HUDEP-2 (cell line): Measurements from ENCODE around the gene MOSMO.
"Not testable (repeated sequence)": the region's sequence is repeated elsewhere in the genome, so short reads cannot be mapped to it uniquely, and the experiment has no call there.

ENCODE experiments used
- DNase-seq, 76 experiments: peaks; one replicate each; lab custom pipeline; 2025; ENCODE audit not compliant: unreplicated experiment in 76 of 76; lab: John Stamatoyannopoulos, UW

Gene MOSMO

GRCh38 chr16:22088642-22089041 is 80.7 kb downstream of the MOSMO start:
- DNase-seq: no peak

- no peak for DNase-seq
These were observed 82.0 kb downstream of the MOSMO start for GRCh38 chr16:22089910-22090309.

- no peak for DNase-seq
These were observed 83.8 kb downstream of the MOSMO start for GRCh38 chr16:22091721-22092120.

- no peak for DNase-seq
These were observed 84.4 kb downstream of the MOSMO start, which contains the start of gene VWA3A for GRCh38 chr16:22092143-22092933. VWA3A (plus strand) TSS chr16:22092541; CDS start chr16:22092638, 97 bp downstream.

GRCh38 chr16:22093331-22093730 is 85.4 kb downstream of the MOSMO start:
- DNase-seq: no peak

GRCh38 chr16:22093996-22094395 is 86.1 kb downstream of the MOSMO start:
- DNase-seq: no peak

- DNase-seq: peak in 20 of 76 experiments; percentile 3 to 52 (median 16)
These were observed 90.7 kb downstream of the MOSMO start for GRCh38 chr16:22098405-22099255.

- no peak for DNase-seq
These were observed 91.5 kb downstream of the MOSMO start for GRCh38 chr16:22099256-22099975.

GRCh38 chr16:22103441-22103840 is 95.5 kb downstream of the MOSMO start:
- no peak for DNase-seq

GRCh38 chr16:22109258-22109898 is 101.5 kb downstream of the MOSMO start:
- DNase-seq: no peak

- DNase-seq: not testable (repeated sequence)
These were observed 103.7 kb downstream of the MOSMO start for GRCh38 chr16:22111629-22112028.

GRCh38 chr16:22116095-22116700 is 108.3 kb downstream of the MOSMO start:
- no peak for DNase-seq

GRCh38 chr16:22117609-22118008 is 109.7 kb downstream of the MOSMO start:
- no peak for DNase-seq

GRCh38 chr16:22120440-22120839 is 112.5 kb downstream of the MOSMO start:
- no peak for DNase-seq

- no peak for DNase-seq
These were observed 114.3 kb downstream of the MOSMO start for GRCh38 chr16:22122239-22122638.

GRCh38 chr16:22123146-22123545 is 115.2 kb downstream of the MOSMO start:
- DNase-seq: no peak

GRCh38 chr16:22123759-22124490 is 116.0 kb downstream of the MOSMO start:
- no peak for DNase-seq

GRCh38 chr16:22124583-22125284 is 116.8 kb downstream of the MOSMO start:
- no peak for DNase-seq

- no peak for DNase-seq
These were observed 118.2 kb downstream of the MOSMO start for GRCh38 chr16:22126037-22126558.
